HG03196 (cell line): ENCODE measurements around the gene EFNA2.
"Not testable (repeated sequence)": the region's sequence is repeated elsewhere in the genome, so short reads cannot be mapped to it uniquely, and the experiment has no call there.

Experiments
- ATAC-seq: cut with Tn5 transposase; IDR thresholded peaks from one replicate; pipeline ENCODE4 v1.9.1; 2021; ENCODE audit not compliant: unreplicated experiment

The EFNA2 gene

GRCh38 chr19:1285737-1286360 lies at the start of gene EFNA2:
Gene EFNA2 (plus strand): TSS chr19:1285873. CDS start chr19:1286169, 296 bp downstream.
- no peak for ATAC-seq

- ATAC-seq = no peak
Measured at GRCh38 chr19:1236576-1236975, 49.1 kb upstream of the EFNA2 start.

GRCh38 chr19:1237027-1237659 lies 48.5 kb upstream of the EFNA2 start:
- no peak for ATAC-seq

DNA sequence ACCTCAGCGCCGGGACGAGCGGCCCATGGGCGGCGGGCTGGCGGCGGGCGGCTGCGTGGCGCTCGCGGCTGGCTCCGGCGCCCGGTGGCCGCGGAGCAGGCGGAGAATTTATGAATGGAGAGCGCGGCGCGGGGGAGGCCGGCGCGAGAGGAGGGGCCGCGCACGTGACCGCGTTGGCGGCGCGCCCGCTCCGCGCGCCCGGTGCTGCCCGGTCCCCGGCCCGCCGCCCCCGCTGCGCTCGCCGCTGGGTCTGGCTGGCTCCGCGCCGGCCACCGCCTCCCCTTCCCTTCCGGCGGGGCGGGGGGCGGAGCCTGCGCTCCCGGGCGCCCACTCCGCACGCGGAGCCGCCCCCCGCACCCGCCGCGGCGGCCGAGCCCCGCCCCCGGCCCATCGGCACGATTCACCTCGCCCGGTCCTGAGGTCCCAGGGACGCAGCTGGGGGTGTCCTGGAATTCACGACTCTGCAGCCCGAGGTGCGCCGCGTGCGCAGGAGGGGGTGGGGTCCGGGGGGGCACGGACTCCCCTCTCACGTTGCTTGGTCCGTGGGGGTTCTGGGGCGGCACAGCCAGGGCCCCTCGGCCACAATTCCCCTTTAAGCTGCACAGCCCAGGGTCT lies 47.8 kb upstream of the EFNA2 start, which contains the start of gene CBARP:
Gene CBARP, minus strand, starts transcription at position 252 of the 615 bp plus-strand sequence. CDS start 1,905 bp downstream, outside the sequence.
- ATAC-seq = no peak

- no peak for ATAC-seq
Measured at GRCh38 chr19:1238369-1239303, 47.0 kb upstream of the EFNA2 start.

DNA sequence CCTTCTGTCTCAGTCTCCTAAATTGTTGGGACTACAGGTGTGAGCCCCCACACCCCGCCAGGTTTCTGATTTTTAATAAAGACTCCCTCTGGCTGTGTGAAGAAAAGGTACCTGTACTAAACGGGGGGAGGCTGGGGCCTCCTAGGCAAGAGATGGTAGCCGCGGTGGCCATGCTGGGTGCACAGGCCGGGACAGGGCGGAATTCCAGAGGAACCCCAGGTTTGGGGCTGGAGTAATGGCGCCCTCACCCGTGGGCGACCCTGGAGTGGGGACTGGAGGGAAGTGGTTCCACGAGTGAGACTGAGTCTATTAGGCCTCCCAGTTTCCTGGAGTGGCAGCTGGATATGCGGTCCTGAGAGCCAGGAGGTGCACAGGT lies 46.3 kb upstream of the EFNA2 start:
- ATAC-seq = no peak

DNA sequence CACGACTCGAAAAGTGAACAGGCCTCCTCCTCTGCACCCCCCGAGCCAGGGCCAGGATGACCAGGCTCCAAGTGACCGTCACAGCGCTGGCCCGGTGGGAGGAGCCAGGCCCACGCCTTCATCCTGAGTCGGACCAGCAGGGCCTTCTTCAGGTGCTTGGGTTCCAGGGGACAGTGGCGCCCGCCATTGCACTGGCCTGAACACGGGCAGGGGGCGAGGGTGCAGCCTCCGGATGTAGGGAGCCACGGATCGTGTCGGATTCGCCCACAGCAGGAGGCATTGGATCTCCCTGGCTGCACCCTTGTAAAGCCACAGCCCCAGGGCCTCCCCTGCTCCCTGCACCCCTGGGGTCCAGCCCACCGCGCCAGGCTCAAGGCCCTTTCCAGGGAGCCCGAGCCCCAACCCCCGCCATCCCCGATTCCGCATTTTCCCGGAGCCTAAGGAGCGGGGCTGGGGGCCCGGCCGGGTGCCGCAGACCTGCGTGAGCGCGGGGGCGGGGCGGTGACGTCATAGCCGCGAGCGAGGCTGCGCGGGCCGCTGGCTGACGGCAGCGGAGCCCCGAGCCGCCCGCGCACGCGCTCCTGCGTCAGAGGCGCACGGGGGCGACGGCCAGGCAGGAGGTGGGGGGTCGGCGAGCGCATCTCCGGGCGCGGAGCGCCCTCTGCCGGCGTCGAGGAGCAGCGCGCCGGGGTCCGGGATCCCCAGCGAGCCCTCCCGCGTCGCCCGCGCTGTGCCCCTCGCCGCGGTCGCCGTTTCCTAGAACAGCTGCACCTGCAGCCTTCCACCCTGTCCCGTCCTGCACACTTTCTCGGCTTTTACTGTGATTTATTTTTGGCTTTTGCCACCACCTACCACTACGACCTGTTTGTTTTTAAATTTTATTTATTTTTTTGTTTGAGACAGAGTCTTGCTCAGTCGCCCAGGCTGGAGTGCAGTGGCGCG lies 45.6 kb upstream of the EFNA2 start:
- ATAC-seq = peak; percentile 30

- ATAC-seq = no peak
Measured at GRCh38 chr19:1240925-1241324, 44.7 kb upstream of the EFNA2 start.

DNA sequence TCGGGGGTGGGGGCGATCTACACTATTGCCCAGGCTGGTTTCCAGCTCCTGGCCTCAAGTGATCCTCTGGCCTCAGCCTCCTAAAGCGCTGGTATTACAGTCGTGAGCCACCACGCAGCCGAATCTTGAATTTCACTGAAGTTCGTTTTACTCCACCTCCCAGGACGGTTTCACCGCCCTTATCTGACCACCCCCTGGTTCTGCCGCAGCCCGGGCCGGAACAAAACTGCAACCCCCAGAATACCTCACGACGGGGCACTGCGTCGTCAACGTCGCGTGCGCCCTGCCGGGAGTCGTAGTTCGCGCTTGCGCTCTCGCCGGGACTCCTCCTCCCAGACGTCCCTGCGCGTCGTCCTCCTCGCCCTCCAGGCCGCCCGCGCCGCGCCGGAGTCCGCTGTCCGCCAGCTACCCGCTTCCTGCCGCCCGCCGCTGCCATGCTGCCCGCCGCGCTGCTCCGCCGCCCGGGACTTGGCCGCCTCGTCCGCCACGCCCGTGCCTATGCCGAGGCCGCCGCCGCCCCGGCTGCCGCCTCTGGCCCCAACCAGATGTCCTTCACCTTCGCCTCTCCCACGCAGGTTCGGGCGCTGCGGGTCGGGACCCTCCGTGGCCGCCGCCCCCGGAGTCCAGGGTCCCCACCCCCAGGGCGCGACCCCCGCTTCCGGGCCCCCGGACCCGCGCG lies 44.1 kb upstream of the EFNA2 start, which contains the start of gene ATP5F1D:
Gene ATP5F1D, plus strand, starts transcription at position 335 of the 679 bp plus-strand sequence. Its CDS starts 100 bp downstream, at position 435.
- ATAC-seq = peak; percentile 54

DNA sequence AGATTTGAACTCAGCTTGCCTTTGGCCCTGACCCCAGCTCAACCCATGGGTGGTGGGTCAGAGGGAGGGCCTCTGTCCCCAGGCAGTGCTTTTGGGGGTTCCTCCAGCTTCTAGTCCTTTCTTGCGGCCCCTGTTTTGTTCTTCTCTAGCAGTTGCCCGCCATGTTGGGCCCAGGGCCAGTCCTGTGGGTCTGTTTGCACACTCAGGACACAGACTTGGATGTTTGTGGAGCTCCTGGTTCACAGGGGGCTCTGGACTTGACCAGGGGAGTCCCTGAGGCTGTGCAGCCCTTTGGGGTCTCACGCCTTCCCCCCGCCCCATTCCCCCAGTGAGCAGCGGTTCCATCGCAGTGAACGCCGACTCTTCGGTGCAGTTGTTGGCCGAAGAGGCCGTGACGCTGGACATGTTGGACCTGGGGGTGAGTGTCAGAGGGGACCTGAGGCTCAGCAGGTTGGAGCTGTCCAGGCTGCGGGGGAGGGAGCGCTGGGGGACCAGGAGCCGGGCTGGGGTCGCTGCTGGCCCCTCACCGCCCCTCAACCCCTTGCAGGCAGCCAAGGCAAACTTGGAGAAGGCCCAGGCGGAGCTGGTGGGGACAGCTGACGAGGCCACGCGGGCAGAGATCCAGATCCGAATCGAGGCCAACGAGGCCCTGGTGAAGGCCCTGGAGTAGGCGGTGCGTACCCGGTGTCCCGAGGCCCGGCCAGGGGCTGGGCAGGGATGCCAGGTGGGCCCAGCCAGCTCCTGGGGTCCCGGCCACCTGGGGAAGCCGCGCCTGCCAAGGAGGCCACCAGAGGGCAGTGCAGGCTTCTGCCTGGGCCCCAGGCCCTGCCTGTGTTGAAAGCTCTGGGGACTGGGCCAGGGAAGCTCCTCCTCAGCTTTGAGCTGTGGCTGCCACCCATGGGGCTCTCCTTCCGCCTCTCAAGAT lies 41.6 kb upstream of the EFNA2 start:
- no peak for ATAC-seq

DNA sequence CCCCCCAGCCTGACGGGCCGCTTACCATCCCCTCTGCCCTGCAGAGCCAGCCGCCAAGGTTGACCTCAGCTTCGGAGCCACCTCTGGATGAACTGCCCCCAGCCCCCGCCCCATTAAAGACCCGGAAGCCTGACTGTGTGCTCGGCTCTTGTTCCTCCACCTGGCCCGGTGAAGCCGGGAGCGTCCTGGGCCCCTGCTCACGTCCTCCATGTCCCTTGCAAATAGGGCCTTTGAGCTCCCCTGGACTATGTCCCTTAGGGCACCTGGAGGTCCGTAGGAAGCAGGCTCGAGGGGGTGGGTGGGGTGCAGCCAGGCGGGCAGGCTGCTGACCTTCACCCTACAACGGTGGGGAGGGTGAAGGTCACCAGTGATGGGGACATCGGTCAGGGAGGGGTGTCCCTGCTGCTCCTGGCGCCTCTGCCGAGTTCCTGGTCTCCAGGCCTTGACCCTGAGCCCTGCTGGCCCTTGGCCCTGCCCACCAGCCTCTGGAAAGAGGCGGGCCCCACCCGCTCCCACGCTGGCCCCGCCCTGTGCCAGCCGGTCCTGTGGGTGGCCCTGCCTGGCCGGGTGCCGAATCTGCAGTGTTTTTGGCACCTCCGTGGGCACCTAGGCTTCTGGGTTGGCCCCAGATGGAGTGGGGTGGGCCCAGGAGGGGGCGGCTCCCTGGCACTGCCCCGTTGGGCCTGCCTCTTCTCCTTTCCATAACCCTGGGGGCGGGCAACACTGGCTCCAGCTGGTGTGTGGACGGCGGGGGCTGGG lies 40.8 kb upstream of the EFNA2 start:
- no peak for ATAC-seq

- no peak for ATAC-seq
Measured at GRCh38 chr19:1245494-1246264, 40.0 kb upstream of the EFNA2 start.

- not testable (repeated sequence) for ATAC-seq
Measured at GRCh38 chr19:1246265-1247087, 39.2 kb upstream of the EFNA2 start.

DNA sequence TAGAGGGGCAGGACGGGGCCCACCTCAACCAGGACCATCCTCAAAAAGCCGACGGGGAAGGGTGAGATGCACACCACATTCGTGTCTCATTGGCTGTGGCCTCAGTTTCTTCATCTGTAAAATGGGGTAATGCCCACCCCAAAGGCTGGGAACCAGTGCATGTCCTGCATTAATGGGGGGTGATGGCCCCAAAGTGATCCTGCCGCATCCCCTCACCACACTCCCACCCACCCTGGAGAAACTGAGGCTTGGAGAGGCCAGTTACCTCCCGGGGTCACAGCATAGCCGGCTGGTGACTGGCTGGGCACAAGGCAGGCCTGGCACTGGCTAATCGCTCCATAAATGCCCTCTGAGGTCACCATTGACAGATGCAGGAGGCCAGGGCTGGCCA lies 37.9 kb upstream of the EFNA2 start:
- ATAC-seq = no peak

DNA sequence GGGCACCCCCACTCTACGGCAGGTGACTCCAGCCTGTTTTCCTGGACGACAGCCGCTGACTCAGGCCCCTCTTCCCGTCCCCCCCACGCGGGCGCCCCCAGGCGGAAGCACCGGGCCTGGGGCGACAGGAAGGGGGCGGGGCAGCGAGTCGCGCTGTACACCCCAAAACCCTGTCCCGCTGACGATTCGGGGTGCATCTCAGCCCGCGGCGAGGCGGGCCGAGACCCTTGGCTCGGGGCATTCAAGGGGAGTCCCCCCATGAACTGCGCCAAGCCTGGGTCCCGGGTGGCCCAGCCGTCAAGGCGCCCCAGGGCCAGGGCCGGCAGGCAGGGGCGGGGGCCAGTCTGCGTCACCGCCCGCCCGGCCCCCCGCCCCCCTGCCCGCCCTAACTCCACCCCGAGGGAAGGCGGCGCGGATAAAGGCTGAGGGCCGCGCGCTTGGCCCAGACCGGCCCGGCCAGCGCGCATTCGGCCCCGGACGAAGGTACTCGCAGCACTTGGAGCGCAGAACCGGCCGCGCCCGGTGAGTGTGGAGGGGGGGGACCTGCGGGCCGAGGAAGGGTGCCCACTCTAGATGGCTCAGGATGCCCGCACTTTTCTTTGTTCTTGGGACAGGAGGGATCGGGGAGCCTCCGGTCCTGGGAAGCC lies 37.4 kb upstream of the EFNA2 start, which contains the start of gene MIDN:
Gene MIDN, plus strand, starts transcription at position 445 of the 647 bp plus-strand sequence. CDS start 1,714 bp downstream, outside the sequence.
- ATAC-seq = peak; percentile 13
